NT2/D1 (cell line): ENCODE results near the gene FADS2.

Source experiments
- DNase-seq: peaks from one replicate; pipeline ENCODE4 v3.0.0-alpha.2; 2011; ENCODE audit warnings: low read depth, low spot score
- H3K27me3 ChIP-seq: 2 replicates; pipeline ENCODE4 v1.6.0; 2011; ENCODE audit warnings: mild to moderate bottlenecking; ENCODE audit not compliant: insufficient read length, insufficient read depth
- H3K36me3 ChIP-seq: 2 replicates; pipeline ENCODE4 v1.6.1; 2011; ENCODE audit warnings: mild to moderate bottlenecking, low read length, mixed read lengths; ENCODE audit not compliant: insufficient read depth, insufficient read length
- H3K4me1 ChIP-seq: 2 replicates; pipeline ENCODE4 v1.5.1; 2011; ENCODE audit not compliant: insufficient read depth, insufficient read length
- H3K4me3 ChIP-seq: 2 replicates; pipeline ENCODE4 v1.5.1; 2011; ENCODE audit warnings: low read depth; ENCODE audit not compliant: insufficient read length
- H3K9ac ChIP-seq: 2 replicates; pipeline ENCODE4 v1.6.0; 2011; ENCODE audit warnings: low read depth; ENCODE audit not compliant: insufficient read length
- H3K9me3 ChIP-seq: 2 replicates; pipeline ENCODE4 v1.5.1; 2011; ENCODE audit warnings: mild to moderate bottlenecking, low read length; ENCODE audit not compliant: insufficient read depth
- SUZ12 ChIP-seq: IDR thresholded peaks from 2 replicates; pipeline ENCODE4 v1.6.1; 2011; ENCODE audit not compliant: insufficient read length, insufficient read depth; ENCODE audit errors: extremely low read depth
- YY1 ChIP-seq: IDR thresholded peaks from 2 replicates; pipeline ENCODE4 v1.6.1; 2011; ENCODE audit not compliant: insufficient read length, insufficient read depth
- ZNF274 ChIP-seq: IDR thresholded peaks from 2 replicates; pipeline ENCODE4 v1.6.1; 2011; ENCODE audit warnings: mild to moderate bottlenecking, low read depth, low read length

Gene FADS2

DNA sequence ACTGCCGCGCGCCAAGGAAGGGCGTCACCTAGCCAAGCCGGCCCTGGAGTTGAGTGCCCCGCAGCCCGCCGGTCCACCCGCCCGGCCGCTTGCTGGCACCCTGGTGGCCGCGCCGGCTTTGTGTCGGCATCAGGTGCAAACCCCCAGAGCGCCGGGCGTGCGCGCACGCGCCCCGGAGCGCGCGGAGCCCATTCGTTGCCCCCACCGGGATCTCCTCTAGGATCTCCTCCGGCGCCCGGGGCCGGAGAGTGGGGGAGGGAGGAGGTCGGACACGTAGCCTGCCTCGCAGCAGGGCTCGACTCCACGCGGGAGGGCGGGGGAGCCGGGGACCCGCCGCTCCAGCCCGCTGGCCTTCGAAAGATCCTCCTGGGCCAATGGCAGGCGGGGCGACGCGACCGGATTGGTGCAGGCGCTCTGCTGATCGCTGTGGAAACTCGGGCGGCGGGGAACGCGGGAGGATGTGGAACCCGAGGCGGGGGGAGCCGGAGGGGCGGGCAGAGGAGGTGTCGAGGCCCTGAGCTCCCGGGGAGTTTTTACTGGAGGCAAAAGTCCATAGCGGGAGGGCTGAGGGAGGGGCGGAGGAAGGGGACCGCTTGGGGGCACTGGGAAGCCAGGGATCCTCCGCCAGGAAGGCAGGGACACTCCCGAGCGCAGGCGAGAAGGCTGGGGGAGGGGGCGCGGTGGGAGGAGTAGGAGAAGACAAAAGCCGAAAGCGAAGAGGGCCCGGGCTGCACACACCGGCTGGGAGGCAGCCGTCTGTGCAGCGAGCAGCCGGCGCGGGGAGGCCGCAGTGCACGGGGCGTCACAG is at the start of gene FADS2:
FADS2 (plus strand) TSS at position 730 of the 808 bp plus-strand sequence. CDS start 91 bp downstream, outside the sequence.
- Histone ChIP-seq H3K27me3 (no peaks in the 10 kb centered on the region), H3K4me3 (peak within 1 kb of the TSS; percentile 98), H3K9ac (peak within 1 kb of the TSS; percentile 99), H3K9me3 (no peaks in the 10 kb centered on the region), H3K4me1 (peaks cover 14% of the 10 kb centered on the region), H3K36me3 (peaks cover 28% of the 10 kb centered on the region)
- TF ChIP-seq SUZ12 (no peak), ZNF274 (no peak), YY1 (no peak)
- DNase-seq, result peak; percentile 77

DNA sequence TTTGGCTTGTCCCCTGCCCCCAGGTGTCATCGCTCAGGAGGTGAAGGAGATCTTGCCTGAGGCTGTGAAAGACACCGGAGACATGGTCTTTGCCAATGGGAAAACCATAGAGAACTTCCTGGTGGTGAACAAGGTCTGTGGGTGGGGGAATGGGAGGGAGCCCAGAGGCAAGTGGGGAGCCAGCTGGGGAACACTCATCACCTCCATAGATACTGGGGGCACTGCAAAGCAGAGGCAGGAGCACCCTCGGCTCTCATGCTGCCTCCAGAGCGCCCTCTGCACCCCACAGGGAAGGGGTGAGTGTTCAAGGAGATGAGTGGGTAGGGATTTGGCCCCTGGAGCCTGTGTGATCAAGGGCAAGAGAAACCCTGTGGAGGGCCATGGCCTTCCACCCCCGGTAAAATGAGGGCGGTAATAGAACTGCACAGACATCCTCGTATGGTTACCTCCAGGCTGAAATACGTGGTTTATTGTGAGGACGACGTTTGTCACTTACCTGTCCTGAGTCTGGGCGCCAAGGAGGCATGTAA is 49.7 kb upstream of the FADS2 start:
- Histone ChIP-seq H3K4me3 (no peak overlapping the region), H3K9me3 (no peaks in the 10 kb centered on the region), H3K4me1 (peaks cover 37% of the 10 kb centered on the region), H3K27me3 (no peaks in the 10 kb centered on the region), H3K9ac (peak overlapping the region; percentile 16), H3K36me3 (peaks cover 85% of the 10 kb centered on the region)
- DNase-seq, result no peak
- TF ChIP-seq ZNF274 (no peak), SUZ12 (no peak), YY1 (no peak)

GRCh38 chr11:61778920-61779650 is 49.0 kb upstream of the FADS2 start:
- Histone ChIP-seq H3K36me3 (peaks cover 84% of the 10 kb centered on the region), H3K27me3 (no peaks in the 10 kb centered on the region), H3K9ac (peak overlapping the region; percentile 16), H3K9me3 (no peaks in the 10 kb centered on the region), H3K4me3 (no peak overlapping the region), H3K4me1 (peaks cover 35% of the 10 kb centered on the region)
- TF ChIP-seq YY1, result no peak
- TF ChIP-seq SUZ12, result no peak
- TF ChIP-seq ZNF274, result no peak
- no peak for DNase-seq

DNA sequence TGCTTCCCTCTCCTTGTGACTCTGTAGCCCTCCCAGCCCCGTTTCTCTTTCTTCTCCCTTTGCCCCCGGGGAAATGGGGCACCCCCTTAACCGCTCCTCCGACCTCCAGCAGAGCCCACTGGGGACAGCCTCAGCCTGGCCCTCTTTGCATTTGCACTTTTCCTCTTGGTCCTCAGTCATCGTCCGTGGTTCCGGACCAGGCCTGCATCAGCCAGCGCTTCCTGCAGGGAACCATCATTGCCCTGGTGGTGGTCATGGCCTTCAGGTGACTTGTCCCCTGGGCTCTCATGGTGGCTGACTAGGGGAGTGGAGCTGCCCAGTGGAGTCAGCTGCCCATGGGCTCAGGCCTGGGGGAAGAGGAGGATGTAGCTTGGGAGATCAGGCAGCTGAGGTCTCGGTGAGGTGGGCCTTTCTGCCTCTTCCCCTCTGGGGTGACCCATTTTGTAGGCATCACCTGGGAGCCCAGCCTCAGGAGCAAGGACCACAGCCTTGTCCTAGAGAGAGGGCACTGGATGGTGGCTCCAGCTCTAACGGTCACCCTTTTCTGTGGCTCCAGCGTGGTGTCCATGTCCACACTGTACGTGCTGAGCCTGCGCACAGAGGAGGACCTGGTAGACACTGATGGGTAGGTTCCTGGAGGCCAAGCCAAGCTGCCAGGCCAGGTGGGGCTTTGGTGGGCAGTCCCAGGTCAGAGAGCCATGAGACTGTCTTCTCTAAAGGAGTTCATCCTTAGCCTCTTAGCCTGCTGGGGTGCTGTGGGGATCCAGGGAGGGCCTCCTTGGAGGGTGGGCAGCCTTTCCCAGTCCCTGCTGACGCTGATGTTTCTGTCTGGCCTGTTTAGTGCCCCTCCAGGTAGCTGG is 48.2 kb upstream of the FADS2 start:
- no peak overlapping the region for H3K9ac ChIP-seq
- TF ChIP-seq ZNF274, result no peak
- TF ChIP-seq SUZ12, result no peak
- TF ChIP-seq YY1, result no peak

DNA sequence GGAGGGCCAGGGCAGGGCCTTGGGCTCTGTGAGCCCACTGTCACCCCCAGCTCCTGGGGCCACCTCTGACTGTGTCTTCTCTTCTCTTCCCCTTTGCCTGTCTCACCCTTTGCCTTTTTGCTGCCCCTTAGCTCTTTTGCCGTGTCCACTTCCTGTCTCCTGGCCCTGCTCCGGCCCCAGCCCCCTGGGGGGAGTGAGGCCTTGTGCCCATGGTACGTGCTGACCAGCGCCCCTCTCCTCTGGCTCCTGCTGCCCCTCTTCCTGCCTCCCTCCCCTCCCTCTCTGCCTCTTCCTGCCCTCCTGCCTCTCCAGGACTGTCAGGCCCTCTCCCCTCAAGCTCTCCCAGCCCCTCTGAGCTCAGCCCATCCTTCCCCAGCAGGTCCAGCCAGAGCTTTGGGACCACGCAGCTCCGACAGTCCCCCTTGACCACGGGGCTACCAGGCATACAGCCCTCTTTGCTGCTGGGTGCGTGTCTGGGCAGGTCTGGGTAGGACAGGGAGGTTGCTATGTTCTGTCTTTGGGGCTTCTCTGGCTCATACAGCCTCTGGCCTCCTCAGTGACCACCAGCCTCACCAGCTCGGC is 47.4 kb upstream of the FADS2 start:
- DNase-seq, result no peak
- Histone ChIP-seq H3K9ac (no peak overlapping the region), H3K27me3 (no peaks in the 10 kb centered on the region), H3K36me3 (peaks cover 94% of the 10 kb centered on the region), H3K4me3 (no peak overlapping the region), H3K4me1 (peaks cover 41% of the 10 kb centered on the region), H3K9me3 (no peaks in the 10 kb centered on the region)
- TF ChIP-seq SUZ12, result no peak
- no peak for TF ChIP-seq YY1
- no peak for TF ChIP-seq ZNF274

More for the DNA sequence above, 48.2 kb upstream of the FADS2 start:
- DNase-seq, result no peak
- Histone ChIP-seq H3K36me3 (peaks cover 86% of the 10 kb centered on the region), H3K27me3 (no peaks in the 10 kb centered on the region), H3K4me3 (no peak overlapping the region), H3K9me3 (no peaks in the 10 kb centered on the region), H3K4me1 (peaks cover 41% of the 10 kb centered on the region)

GRCh38 chr11:61781585-61781984 is 46.5 kb upstream of the FADS2 start:
- no peak for DNase-seq
- H3K4me1 ChIP-seq, result peaks cover 33% of the 10 kb centered on the region
- H3K36me3 ChIP-seq, result peaks cover 95% of the 10 kb centered on the region
- no peaks in the 10 kb centered on the region for H3K9me3 ChIP-seq
- no peak overlapping the region for H3K4me3 ChIP-seq
- TF ChIP-seq YY1 (no peak), ZNF274 (no peak), SUZ12 (no peak)
- no peak overlapping the region for H3K9ac ChIP-seq
- no peaks in the 10 kb centered on the region for H3K27me3 ChIP-seq
